Measurements from ENCODE around the gene MRTFA.

MRTFA gene

GRCh38 chr22:40521046-40521445, 115.5 kb downstream of the MRTFA start:
- Histone ChIP-seq H3K79me1 (ENCODE audit: low read depth, low read length) (peaks cover 2% of the 10 kb centered on the region), H3K9me3 (replicated peaks in 1 of 2; ENCODE audit: control insufficient read depth in 2 of 2, insufficient read depth in 1 of 2, low read depth in 1 of 2, low read length in 2 of 2) (peaks cover 0 to 2% of the 10 kb centered on the region in 2 donors), H2BK120ac (ENCODE audit: low read depth, low read length) (no peak overlapping the region), H3K36me3 (replicated peaks in 1 of 2; ENCODE audit: control insufficient read depth in 2 of 2, insufficient read depth in 2 of 2, low read length in 2 of 2) (peaks cover 2 to 7% of the 10 kb centered on the region in 2 donors), H3K4me3 (ENCODE audit: low read length in 2 of 2) (no peak overlapping the region), H3K4me2 (ENCODE audit: insufficient read depth, low read length, poor library complexity, severe bottlenecking) (no peak overlapping the region), H3K14ac (ENCODE audit: low read length) (no peak overlapping the region), H3K27me3 (ENCODE audit: control insufficient read depth in 3 of 3, insufficient read depth in 3 of 3, low read depth in 1 of 3, low read length in 3 of 3) (no peaks in the 10 kb centered on the region), H2BK12ac (ENCODE audit: low read length) (no peak overlapping the region), H2AK5ac (ENCODE audit: low read depth, low read length) (no peak overlapping the region), H3K18ac (ENCODE audit: low read length) (no peak overlapping the region), H2AFZ (ENCODE audit: low read length) (no peak overlapping the region), H2BK5ac (ENCODE audit: low read length) (no peak overlapping the region), H4K91ac (ENCODE audit: low read depth, low read length, poor library complexity) (no peak overlapping the region), H3K23ac (ENCODE audit: low read depth, low read length, poor library complexity) (no peak overlapping the region), H3K4me1 (ENCODE audit: control insufficient read depth in 2 of 2, insufficient read depth in 1 of 2, low read depth in 1 of 2, low read length in 2 of 2) (no peaks in the 10 kb centered on the region), H3K4ac (ENCODE audit: low read length) (no peak overlapping the region), H3K9ac (ENCODE audit: low read depth, low read length, poor library complexity) (no peak overlapping the region), H3K27ac (replicated peaks; ENCODE audit: low read length) (no peak overlapping the region), H4K8ac (ENCODE audit: low read depth, low read length) (no peak overlapping the region), H2BK15ac (ENCODE audit: low read length) (no peak overlapping the region)
- no peak for DNase-seq (ENCODE audit: low spot score)
- no CpG with 5 or more reads among the region's 1 CpG for WGBS, 2 donors (ENCODE audit: extremely low coverage in 2 of 2, insufficient read length in 2 of 2, insufficient replicate concordance in 1 of 2)

DNA sequence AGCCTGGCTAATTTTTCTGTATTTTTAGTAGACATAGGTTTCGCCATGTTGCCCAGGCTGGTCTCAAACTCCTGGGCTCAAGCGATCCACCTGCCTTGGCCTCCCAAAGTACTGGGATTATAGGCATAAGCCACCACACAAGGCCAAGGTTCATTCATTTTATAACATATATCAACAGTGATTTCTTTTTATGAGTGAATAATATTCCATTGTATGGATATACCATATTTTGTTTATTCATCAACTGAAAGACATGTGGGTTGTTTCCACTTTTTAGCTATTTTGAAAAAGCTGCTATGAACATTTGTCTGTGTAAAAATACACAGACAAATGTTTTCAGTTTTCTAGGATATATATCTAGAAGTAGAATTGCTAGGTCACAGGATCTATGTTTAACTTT, 116.0 kb downstream of the MRTFA start:
- no CpG with 5 or more reads among the region's 2 CpGs for WGBS, 2 donors (ENCODE audit: extremely low coverage in 2 of 2, insufficient read length in 2 of 2, insufficient replicate concordance in 1 of 2)
- Histone ChIP-seq H3K9me3 (replicated peaks in 1 of 2; ENCODE audit: control insufficient read depth in 2 of 2, insufficient read depth in 1 of 2, low read depth in 1 of 2, low read length in 2 of 2) (peaks cover 0 to 2% of the 10 kb centered on the region in 2 donors), H3K18ac (ENCODE audit: low read length) (no peak overlapping the region), H3K27me3 (ENCODE audit: control insufficient read depth in 3 of 3, insufficient read depth in 3 of 3, low read depth in 1 of 3, low read length in 3 of 3) (no peaks in the 10 kb centered on the region), H2BK12ac (ENCODE audit: low read length) (no peak overlapping the region), H3K4me1 (ENCODE audit: control insufficient read depth in 2 of 2, insufficient read depth in 1 of 2, low read depth in 1 of 2, low read length in 2 of 2) (no peaks in the 10 kb centered on the region), H3K23ac (ENCODE audit: low read depth, low read length, poor library complexity) (no peak overlapping the region), H3K79me1 (ENCODE audit: low read depth, low read length) (peaks cover 2% of the 10 kb centered on the region), H3K27ac (replicated peaks; ENCODE audit: low read length) (no peak overlapping the region), H3K4me3 (ENCODE audit: low read length in 2 of 2) (no peak overlapping the region), H3K36me3 (replicated peaks in 1 of 2; ENCODE audit: control insufficient read depth in 2 of 2, insufficient read depth in 2 of 2, low read length in 2 of 2) (peaks cover 2 to 7% of the 10 kb centered on the region in 2 donors), H4K8ac (ENCODE audit: low read depth, low read length) (no peak overlapping the region), H3K4ac (ENCODE audit: low read length) (no peak overlapping the region), H3K4me2 (ENCODE audit: insufficient read depth, low read length, poor library complexity, severe bottlenecking) (no peak overlapping the region), H2AK5ac (ENCODE audit: low read depth, low read length) (no peak overlapping the region), H2AFZ (ENCODE audit: low read length) (no peak overlapping the region), H3K9ac (ENCODE audit: low read depth, low read length, poor library complexity) (no peak overlapping the region), H2BK15ac (ENCODE audit: low read length) (no peak overlapping the region), H4K91ac (ENCODE audit: low read depth, low read length, poor library complexity) (no peak overlapping the region), H3K14ac (ENCODE audit: low read length) (no peak overlapping the region), H2BK5ac (ENCODE audit: low read length) (no peak overlapping the region), H2BK120ac (ENCODE audit: low read depth, low read length) (no peak overlapping the region)
- DNase-seq (ENCODE audit: low spot score): no peak

- peaks cover 2 to 7% of the 10 kb centered on the region in 2 donors for H3K36me3 ChIP-seq (replicated peaks in 1 of 2; ENCODE audit: control insufficient read depth in 2 of 2, insufficient read depth in 2 of 2, low read length in 2 of 2)
- no peak for DNase-seq (ENCODE audit: low spot score)
- 100% methylated on average over 1 of the region's 3 CpGs; no CpG with 5 or more reads in 1 of the 2 donors for WGBS, 2 donors (ENCODE audit: extremely low coverage in 2 of 2, insufficient read length in 2 of 2, insufficient replicate concordance in 1 of 2)
Observed at GRCh38 chr22:40519948-40520331, 116.6 kb downstream of the MRTFA start.

GRCh38 chr22:40519284-40519947, 117.1 kb downstream of the MRTFA start:
- Histone ChIP-seq H3K14ac (ENCODE audit: low read length) (no peak overlapping the region), H3K9me3 (replicated peaks in 1 of 2; ENCODE audit: control insufficient read depth in 2 of 2, insufficient read depth in 1 of 2, low read depth in 1 of 2, low read length in 2 of 2) (peaks cover 0 to 2% of the 10 kb centered on the region in 2 donors), H3K18ac (ENCODE audit: low read length) (no peak overlapping the region), H2BK5ac (ENCODE audit: low read length) (no peak overlapping the region), H2AFZ (ENCODE audit: low read length) (no peak overlapping the region), H3K79me1 (ENCODE audit: low read depth, low read length) (no peaks in the 10 kb centered on the region), H4K91ac (ENCODE audit: low read depth, low read length, poor library complexity) (no peak overlapping the region), H2BK120ac (ENCODE audit: low read depth, low read length) (no peak overlapping the region), H3K9ac (ENCODE audit: low read depth, low read length, poor library complexity) (no peak overlapping the region), H3K4me2 (ENCODE audit: insufficient read depth, low read length, poor library complexity, severe bottlenecking) (no peak overlapping the region), H3K4me3 (ENCODE audit: low read length in 2 of 2) (no peak overlapping the region), H3K4ac (ENCODE audit: low read length) (no peak overlapping the region), H3K4me1 (ENCODE audit: control insufficient read depth in 2 of 2, insufficient read depth in 1 of 2, low read depth in 1 of 2, low read length in 2 of 2) (no peaks in the 10 kb centered on the region), H3K36me3 (replicated peaks in 1 of 2; ENCODE audit: control insufficient read depth in 2 of 2, insufficient read depth in 2 of 2, low read length in 2 of 2) (peaks cover 2 to 7% of the 10 kb centered on the region in 2 donors), H3K27me3 (ENCODE audit: control insufficient read depth in 3 of 3, insufficient read depth in 3 of 3, low read depth in 1 of 3, low read length in 3 of 3) (no peaks in the 10 kb centered on the region), H3K23ac (ENCODE audit: low read depth, low read length, poor library complexity) (no peak overlapping the region), H2BK12ac (ENCODE audit: low read length) (no peak overlapping the region), H2AK5ac (ENCODE audit: low read depth, low read length) (no peak overlapping the region), H4K8ac (ENCODE audit: low read depth, low read length) (no peak overlapping the region), H3K27ac (replicated peaks; ENCODE audit: low read length) (no peak overlapping the region), H2BK15ac (ENCODE audit: low read length) (no peak overlapping the region)
- no CpG with 5 or more reads among the region's 5 CpGs for WGBS, 2 donors (ENCODE audit: extremely low coverage in 2 of 2, insufficient read length in 2 of 2, insufficient replicate concordance in 1 of 2)
- no peak for DNase-seq (ENCODE audit: low spot score)

More at GRCh38 chr22:40519948-40520331, 116.6 kb downstream of the MRTFA start:
- H2BK120ac ChIP-seq (ENCODE audit: low read depth, low read length): no peak overlapping the region
- H3K23ac ChIP-seq (ENCODE audit: low read depth, low read length, poor library complexity): no peak overlapping the region
- no peak overlapping the region for H3K4me3 ChIP-seq (ENCODE audit: low read length in 2 of 2)
- H3K9ac ChIP-seq (ENCODE audit: low read depth, low read length, poor library complexity): no peak overlapping the region
- H2AFZ ChIP-seq (ENCODE audit: low read length): no peak overlapping the region
- no peak overlapping the region for H4K8ac ChIP-seq (ENCODE audit: low read depth, low read length)
- no peak overlapping the region for H4K91ac ChIP-seq (ENCODE audit: low read depth, low read length, poor library complexity)
- H3K27me3 ChIP-seq (ENCODE audit: control insufficient read depth in 3 of 3, insufficient read depth in 3 of 3, low read depth in 1 of 3, low read length in 3 of 3): no peaks in the 10 kb centered on the region
- H2BK5ac ChIP-seq (ENCODE audit: low read length): no peak overlapping the region
- H3K4me2 ChIP-seq (ENCODE audit: insufficient read depth, low read length, poor library complexity, severe bottlenecking): no peak overlapping the region
- no peak overlapping the region for H2BK12ac ChIP-seq (ENCODE audit: low read length)
- H3K4ac ChIP-seq (ENCODE audit: low read length): no peak overlapping the region
- peaks cover 0 to 2% of the 10 kb centered on the region in 2 donors for H3K9me3 ChIP-seq (replicated peaks in 1 of 2; ENCODE audit: control insufficient read depth in 2 of 2, insufficient read depth in 1 of 2, low read depth in 1 of 2, low read length in 2 of 2)
- no peak overlapping the region for H2AK5ac ChIP-seq (ENCODE audit: low read depth, low read length)
- no peak overlapping the region for H2BK15ac ChIP-seq (ENCODE audit: low read length)
- peaks cover 2% of the 10 kb centered on the region for H3K79me1 ChIP-seq (ENCODE audit: low read depth, low read length)
- no peak overlapping the region for H3K14ac ChIP-seq (ENCODE audit: low read length)
- H3K27ac ChIP-seq (replicated peaks; ENCODE audit: low read length): no peak overlapping the region
- H3K18ac ChIP-seq (ENCODE audit: low read length): no peak overlapping the region
- no peaks in the 10 kb centered on the region for H3K4me1 ChIP-seq (ENCODE audit: control insufficient read depth in 2 of 2, insufficient read depth in 1 of 2, low read depth in 1 of 2, low read length in 2 of 2)
